C4-2B (cell line): Measurements from ENCODE around the gene DERA.

ENCODE experiments used
- ZFX ChIP-seq: fragments of 450-650 bp; IDR thresholded peaks from 2 replicates; pipeline ENCODE4 v1.6.1; 2017
- TF ChIP-seq, protein P1 (sequence below): fragments of 450-650 bp; conservative IDR thresholded peaks from 2 replicates; pipeline ENCODE4 v1.5.1; 2017; ENCODE audit warnings: mild to moderate bottlenecking

DNA sequence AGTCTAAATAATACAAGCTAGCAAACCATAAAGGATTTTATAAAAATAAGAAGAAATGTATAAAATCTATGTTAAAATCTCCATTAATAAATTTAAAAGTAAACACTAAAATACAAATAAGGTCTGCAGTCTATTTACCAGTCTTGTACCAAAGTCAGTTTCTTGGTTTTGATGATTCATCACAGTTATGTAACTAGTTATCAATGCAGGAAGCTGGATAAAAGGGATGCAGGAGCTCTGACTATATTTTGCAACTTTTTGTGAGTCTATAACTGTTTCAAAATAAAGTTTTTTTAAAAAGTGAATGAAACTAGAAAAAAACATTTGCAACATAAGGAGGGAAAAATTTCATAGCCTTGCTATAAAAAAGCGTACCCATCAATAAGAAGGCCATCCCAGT, 151.5 kb downstream of the DERA start:
- TF ChIP-seq, protein P1, sequence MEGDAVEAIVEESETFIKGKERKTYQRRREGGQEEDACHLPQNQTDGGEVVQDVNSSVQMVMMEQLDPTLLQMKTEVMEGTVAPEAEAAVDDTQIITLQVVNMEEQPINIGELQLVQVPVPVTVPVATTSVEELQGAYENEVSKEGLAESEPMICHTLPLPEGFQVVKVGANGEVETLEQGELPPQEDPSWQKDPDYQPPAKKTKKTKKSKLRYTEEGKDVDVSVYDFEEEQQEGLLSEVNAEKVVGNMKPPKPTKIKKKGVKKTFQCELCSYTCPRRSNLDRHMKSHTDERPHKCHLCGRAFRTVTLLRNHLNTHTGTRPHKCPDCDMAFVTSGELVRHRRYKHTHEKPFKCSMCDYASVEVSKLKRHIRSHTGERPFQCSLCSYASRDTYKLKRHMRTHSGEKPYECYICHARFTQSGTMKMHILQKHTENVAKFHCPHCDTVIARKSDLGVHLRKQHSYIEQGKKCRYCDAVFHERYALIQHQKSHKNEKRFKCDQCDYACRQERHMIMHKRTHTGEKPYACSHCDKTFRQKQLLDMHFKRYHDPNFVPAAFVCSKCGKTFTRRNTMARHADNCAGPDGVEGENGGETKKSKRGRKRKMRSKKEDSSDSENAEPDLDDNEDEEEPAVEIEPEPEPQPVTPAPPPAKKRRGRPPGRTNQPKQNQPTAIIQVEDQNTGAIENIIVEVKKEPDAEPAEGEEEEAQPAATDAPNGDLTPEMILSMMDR, result no peak
- no peak for TF ChIP-seq ZFX
